ENCODE data around the gene HIRA. TPM values are rescaled to one million over a fixed set of nuclear protein-coding genes. Genes with fewer than 3 reads are reported as not detected.

Gene HIRA
- total RNA-seq, 1 donor from 2014 or later: 14.7 TPM

Other genes starting within 250 kb of the HIRA start
- 2.0 and 4.0 TPM in 2 replicates for gene CLTCL1, start 140.0 kb downstream of the HIRA start, total RNA-seq
- 19.4 and 22.7 TPM in 2 replicates for gene MRPL40, start 812 bp upstream of the HIRA start, total RNA-seq
- gene C22orf39, start 16.0 kb upstream of the HIRA start, total RNA-seq: 17.0 and 26.6 TPM in 2 replicates
- 82.5 and 101 TPM in 2 replicates for gene UFD1, start 47.5 kb upstream of the HIRA start, total RNA-seq
- 3.0 and 12.2 TPM in 2 replicates for gene CDC45, start 48.2 kb upstream of the HIRA start, total RNA-seq
- 533 and 904 TPM in 2 replicates for gene CLDN5, start 92.7 kb upstream of the HIRA start, total RNA-seq

Data from lung microvascular endothelial cell (primary cell).